ENCODE results near the gene KRT15. TPM values are rescaled to one million over a fixed set of nuclear protein-coding genes. Genes with fewer than 3 reads are reported as not detected.
A peak's percentile ranks its signal among the peaks of the same experiment; 100 is the strongest.

Gene KRT15
- total and polyA plus RNA-seq, 4 donors: 0.14 TPM; not detected in 3

- peaks cover 0 to 3% (median under 1%) of the 10 kb centered on the region in 4 donors for H3K9me3 ChIP-seq (ENCODE audit: control insufficient read depth in 4 of 4, low read length in 3 of 4)
- DNase-seq (ENCODE audit: low spot score): no peak
- H3K9ac ChIP-seq (ENCODE audit: low read depth in 1 of 2, low read length in 2 of 2): no peak overlapping the region
- WGBS: 68% methylated on average over 8 of the region's 8 CpGs
- TF ChIP-seq JUND (IDR thresholded peaks at IDR 0.05): no peak
- TF ChIP-seq FOXA1 (IDR thresholded peaks at IDR 0.05): no peak
- no peak for TF ChIP-seq EGR1 (IDR thresholded peaks at IDR 0.05; ENCODE audit: low read depth in 2 of 2)
- TF ChIP-seq HNF4A (conservative IDR thresholded peaks at IDR 0.05): no peak
- TF ChIP-seq RAD21 (IDR thresholded peaks at IDR 0.05): no peak
- TF ChIP-seq YY1 (IDR thresholded peaks at IDR 0.05): no peak
- TF ChIP-seq HNF4G (IDR thresholded peaks at IDR 0.05): no peak
- TF ChIP-seq, protein P1, sequence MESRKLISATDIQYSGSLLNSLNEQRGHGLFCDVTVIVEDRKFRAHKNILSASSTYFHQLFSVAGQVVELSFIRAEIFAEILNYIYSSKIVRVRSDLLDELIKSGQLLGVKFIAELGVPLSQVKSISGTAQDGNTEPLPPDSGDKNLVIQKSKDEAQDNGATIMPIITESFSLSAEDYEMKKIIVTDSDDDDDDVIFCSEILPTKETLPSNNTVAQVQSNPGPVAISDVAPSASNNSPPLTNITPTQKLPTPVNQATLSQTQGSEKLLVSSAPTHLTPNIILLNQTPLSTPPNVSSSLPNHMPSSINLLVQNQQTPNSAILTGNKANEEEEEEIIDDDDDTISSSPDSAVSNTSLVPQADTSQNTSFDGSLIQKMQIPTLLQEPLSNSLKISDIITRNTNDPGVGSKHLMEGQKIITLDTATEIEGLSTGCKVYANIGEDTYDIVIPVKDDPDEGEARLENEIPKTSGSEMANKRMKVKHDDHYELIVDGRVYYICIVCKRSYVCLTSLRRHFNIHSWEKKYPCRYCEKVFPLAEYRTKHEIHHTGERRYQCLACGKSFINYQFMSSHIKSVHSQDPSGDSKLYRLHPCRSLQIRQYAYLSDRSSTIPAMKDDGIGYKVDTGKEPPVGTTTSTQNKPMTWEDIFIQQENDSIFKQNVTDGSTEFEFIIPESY (IDR thresholded peaks at IDR 0.05): no peak
- no peak for TF ChIP-seq FOXA2 (IDR thresholded peaks at IDR 0.05)
- no peak for TF ChIP-seq TAF1 (conservative IDR thresholded peaks at IDR 0.05)
- no peak overlapping the region for H3K4me3 ChIP-seq (ENCODE audit: low read depth in 1 of 3, low read length in 3 of 3)
- no peak overlapping the region for H3K27ac ChIP-seq (ENCODE audit: low read depth in 1 of 2, low read length in 2 of 2)
- peaks cover 3 to 8% (median 6%) of the 10 kb centered on the region in 4 donors for H3K4me1 ChIP-seq (ENCODE audit: control insufficient read depth in 4 of 4, insufficient read depth in 4 of 4, low read length in 3 of 4)
- H3K36me3 ChIP-seq (ENCODE audit: control insufficient read depth in 4 of 4, insufficient read depth in 3 of 4, low read depth in 1 of 4, low read length in 3 of 4): no peaks in the 10 kb centered on the region
- peaks cover 0 to 5% (median 0%) of the 10 kb centered on the region in 4 donors for H3K27me3 ChIP-seq (ENCODE audit: control insufficient read depth in 4 of 4, insufficient read depth in 4 of 4, low read length in 3 of 4)
Measured at GRCh38 chr17:41549596-41550039, 30.9 kb upstream of the KRT15 start.

- Histone ChIP-seq H3K36me3 (ENCODE audit: control insufficient read depth in 4 of 4, insufficient read depth in 3 of 4, low read depth in 1 of 4, low read length in 3 of 4) (no peaks in the 10 kb centered on the region), H3K27me3 (ENCODE audit: control insufficient read depth in 4 of 4, insufficient read depth in 4 of 4, low read length in 3 of 4) (peaks cover 0 to 5% (median 0%) of the 10 kb centered on the region in 4 donors), H3K27ac (ENCODE audit: low read depth in 1 of 2, low read length in 2 of 2) (no peak overlapping the region), H3K4me1 (ENCODE audit: control insufficient read depth in 4 of 4, insufficient read depth in 4 of 4, low read length in 3 of 4) (peaks cover 3 to 8% (median 6%) of the 10 kb centered on the region in 4 donors), H3K4me3 (ENCODE audit: low read depth in 1 of 3, low read length in 3 of 3) (no peak overlapping the region), H3K9me3 (ENCODE audit: control insufficient read depth in 4 of 4, low read length in 3 of 4) (peaks cover 0 to 3% (median under 1%) of the 10 kb centered on the region in 4 donors), H3K9ac (ENCODE audit: low read depth in 1 of 2, low read length in 2 of 2) (no peak overlapping the region)
- DNase-seq (ENCODE audit: low spot score): peak; percentile 83
- 2% methylated on average over 25 of the region's 25 CpGs for whole genome bisulfite sequencing
- TF ChIP-seq, protein P2, sequence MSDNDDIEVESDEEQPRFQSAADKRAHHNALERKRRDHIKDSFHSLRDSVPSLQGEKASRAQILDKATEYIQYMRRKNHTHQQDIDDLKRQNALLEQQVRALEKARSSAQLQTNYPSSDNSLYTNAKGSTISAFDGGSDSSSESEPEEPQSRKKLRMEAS (IDR thresholded peaks at IDR 0.05): no peak
- no peak for TF ChIP-seq NR2F2 (IDR thresholded peaks at IDR 0.05)
- no peak for TF ChIP-seq HNF4A (conservative IDR thresholded peaks at IDR 0.05)
- no peak for TF ChIP-seq JUND (IDR thresholded peaks at IDR 0.05)
- TF ChIP-seq FOXA2 (IDR thresholded peaks at IDR 0.05): no peak
- no peak for TF ChIP-seq YY1 (IDR thresholded peaks at IDR 0.05)
- no peak for TF ChIP-seq SP1 (IDR thresholded peaks at IDR 0.05)
- TF ChIP-seq, protein P3, sequence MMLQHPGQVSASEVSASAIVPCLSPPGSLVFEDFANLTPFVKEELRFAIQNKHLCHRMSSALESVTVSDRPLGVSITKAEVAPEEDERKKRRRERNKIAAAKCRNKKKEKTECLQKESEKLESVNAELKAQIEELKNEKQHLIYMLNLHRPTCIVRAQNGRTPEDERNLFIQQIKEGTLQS (IDR thresholded peaks at IDR 0.05): no peak
- no peak for TF ChIP-seq REST (IDR thresholded peaks at IDR 0.05)
- TF ChIP-seq RAD21 (IDR thresholded peaks at IDR 0.05): peak; percentile 80 to 83
- TF ChIP-seq, protein P1 (IDR thresholded peaks at IDR 0.05): no peak
- TF ChIP-seq HNF4G (IDR thresholded peaks at IDR 0.05): no peak
- peak in 1 of 2 donors; percentile 12 for TF ChIP-seq RXRA (IDR thresholded peaks at IDR 0.05)
- TF ChIP-seq EGR1 (IDR thresholded peaks at IDR 0.05; ENCODE audit: low read depth in 2 of 2): no peak
- TF ChIP-seq GABPA (IDR thresholded peaks at IDR 0.05 in 1 of 2, conservative IDR thresholded peaks at IDR 0.05 in 1 of 2): no peak
- no peak for TF ChIP-seq TAF1 (conservative IDR thresholded peaks at IDR 0.05)
- no peak for TF ChIP-seq FOXA1 (IDR thresholded peaks at IDR 0.05)
- peak; percentile 90 for TF ChIP-seq CTCF (IDR thresholded peaks at IDR 0.05; ENCODE audit: low read depth, low read length, missing input control)
Measured at GRCh38 chr17:41548844-41549595, 30.3 kb upstream of the KRT15 start.
